Measurements from ENCODE around the gene MARCHF3.
"Not testable (repeated sequence)": the region's sequence is repeated elsewhere in the genome, so short reads cannot be mapped to it uniquely, and the experiment has no call there.

The MARCHF3 gene

DNA sequence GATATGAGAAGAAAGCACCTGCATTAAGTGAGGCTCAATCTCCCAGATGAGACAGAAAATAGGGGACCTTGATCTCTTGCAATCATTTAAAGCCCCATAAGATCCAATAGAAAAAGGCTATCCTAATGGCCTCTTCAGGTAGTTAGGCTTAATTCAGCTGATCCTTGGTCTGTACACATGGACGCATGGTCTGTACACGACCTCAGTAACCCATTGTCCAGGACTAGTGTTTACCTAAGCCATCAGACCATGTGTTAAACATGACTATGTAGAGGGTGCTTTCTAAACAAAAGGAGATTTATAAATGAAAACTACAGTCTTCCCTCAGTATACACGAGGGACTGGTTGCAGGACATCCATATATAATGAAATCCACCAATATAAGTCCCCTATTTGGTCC, 7.5 kb downstream of the MARCHF3 start:
- DNase-seq (ENCODE audit: low read depth): no peak
- TF ChIP-seq, protein P1, sequence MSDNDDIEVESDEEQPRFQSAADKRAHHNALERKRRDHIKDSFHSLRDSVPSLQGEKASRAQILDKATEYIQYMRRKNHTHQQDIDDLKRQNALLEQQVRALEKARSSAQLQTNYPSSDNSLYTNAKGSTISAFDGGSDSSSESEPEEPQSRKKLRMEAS (IDR thresholded peaks at IDR 0.05; ENCODE audit: low read depth, low read length): no peak
- no peak overlapping the region for H3K4me3 ChIP-seq (ENCODE audit: low read depth, low read length)

DNA sequence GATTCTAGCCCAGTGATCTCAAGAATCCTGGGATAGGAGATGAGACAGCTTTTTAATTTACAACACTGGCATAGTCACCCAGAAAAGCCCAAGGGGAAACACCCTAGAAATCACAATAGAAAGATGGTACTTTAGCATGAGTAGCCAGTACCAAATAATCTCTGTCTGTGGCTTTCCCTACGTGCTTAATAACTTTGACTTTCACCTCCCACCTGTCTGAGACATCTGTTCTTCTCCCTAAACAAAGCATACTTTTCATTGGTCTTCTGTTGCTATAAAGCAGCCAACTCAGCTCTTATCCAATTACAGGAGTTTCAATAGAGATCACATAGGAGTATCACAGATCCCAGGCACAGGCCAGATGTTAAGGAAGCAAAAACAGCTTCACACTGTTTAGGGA, 10.4 kb downstream of the MARCHF3 start:
- TF ChIP-seq MYC (IDR thresholded peaks at IDR 0.05; ENCODE audit: low read depth, low read length): no peak
- TF ChIP-seq, protein P1 (IDR thresholded peaks at IDR 0.05; ENCODE audit: low read depth, low read length): no peak
- TF ChIP-seq POLR2A (IDR thresholded peaks at IDR 0.05; ENCODE audit: extremely low read depth, insufficient read length): no peak
- TF ChIP-seq, protein P2, sequence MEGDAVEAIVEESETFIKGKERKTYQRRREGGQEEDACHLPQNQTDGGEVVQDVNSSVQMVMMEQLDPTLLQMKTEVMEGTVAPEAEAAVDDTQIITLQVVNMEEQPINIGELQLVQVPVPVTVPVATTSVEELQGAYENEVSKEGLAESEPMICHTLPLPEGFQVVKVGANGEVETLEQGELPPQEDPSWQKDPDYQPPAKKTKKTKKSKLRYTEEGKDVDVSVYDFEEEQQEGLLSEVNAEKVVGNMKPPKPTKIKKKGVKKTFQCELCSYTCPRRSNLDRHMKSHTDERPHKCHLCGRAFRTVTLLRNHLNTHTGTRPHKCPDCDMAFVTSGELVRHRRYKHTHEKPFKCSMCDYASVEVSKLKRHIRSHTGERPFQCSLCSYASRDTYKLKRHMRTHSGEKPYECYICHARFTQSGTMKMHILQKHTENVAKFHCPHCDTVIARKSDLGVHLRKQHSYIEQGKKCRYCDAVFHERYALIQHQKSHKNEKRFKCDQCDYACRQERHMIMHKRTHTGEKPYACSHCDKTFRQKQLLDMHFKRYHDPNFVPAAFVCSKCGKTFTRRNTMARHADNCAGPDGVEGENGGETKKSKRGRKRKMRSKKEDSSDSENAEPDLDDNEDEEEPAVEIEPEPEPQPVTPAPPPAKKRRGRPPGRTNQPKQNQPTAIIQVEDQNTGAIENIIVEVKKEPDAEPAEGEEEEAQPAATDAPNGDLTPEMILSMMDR (IDR thresholded peaks at IDR 0.05; ENCODE audit: low read depth, low read length): no peak
- no peak overlapping the region for H3K4me3 ChIP-seq (ENCODE audit: low read depth, low read length)
- DNase-seq (ENCODE audit: low read depth): no peak

DNA sequence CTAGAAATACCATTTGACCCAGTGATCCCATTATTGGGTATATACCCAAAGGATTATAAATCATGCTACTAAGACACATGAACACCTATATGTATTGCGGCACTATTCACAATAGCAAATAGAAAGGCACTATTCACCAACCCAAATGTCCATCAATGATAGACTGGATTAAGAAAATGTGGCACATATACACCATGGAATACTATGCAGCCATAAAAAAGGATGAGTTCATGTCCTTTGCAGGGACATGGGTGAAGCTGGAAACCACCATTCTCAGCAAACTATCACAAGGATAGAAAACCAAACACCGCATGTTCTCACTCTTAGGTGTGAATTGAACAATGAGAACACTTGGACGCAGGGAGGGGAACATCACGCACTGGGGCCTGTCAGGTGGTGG, 13.6 kb downstream of the MARCHF3 start:
- H3K4me3 ChIP-seq (ENCODE audit: low read depth, low read length); DNase-seq (ENCODE audit: low read depth): not testable (repeated sequence)

DNA sequence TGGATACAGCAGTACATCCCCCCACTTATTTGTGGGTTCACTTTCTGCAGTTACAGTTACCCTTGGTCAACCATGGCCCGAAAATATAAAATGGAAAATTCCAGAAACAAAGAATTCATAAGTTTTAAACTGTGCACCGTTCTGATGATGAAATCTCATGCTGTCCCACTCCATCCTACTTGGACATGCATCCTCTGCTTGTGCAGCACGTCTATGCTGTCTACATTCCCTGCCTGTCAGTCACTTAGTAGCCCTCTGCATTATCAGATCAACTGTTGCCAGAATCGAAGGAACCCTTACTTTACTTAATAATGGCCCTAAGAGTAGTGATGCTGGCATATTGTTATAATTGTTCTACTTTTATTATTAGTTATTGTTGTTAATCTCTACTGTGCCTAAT, 14.6 kb downstream of the MARCHF3 start:
- DNase-seq (ENCODE audit: low read depth): no peak
- no peak overlapping the region for H3K4me3 ChIP-seq (ENCODE audit: low read depth, low read length)
- no peak for TF ChIP-seq MYC (IDR thresholded peaks at IDR 0.05; ENCODE audit: low read depth, low read length)
- TF ChIP-seq POLR2A (IDR thresholded peaks at IDR 0.05; ENCODE audit: extremely low read depth, insufficient read length): no peak
- TF ChIP-seq, protein P2 (IDR thresholded peaks at IDR 0.05; ENCODE audit: low read depth, low read length): no peak
- TF ChIP-seq, protein P1 (IDR thresholded peaks at IDR 0.05; ENCODE audit: low read depth, low read length): no peak

DNA sequence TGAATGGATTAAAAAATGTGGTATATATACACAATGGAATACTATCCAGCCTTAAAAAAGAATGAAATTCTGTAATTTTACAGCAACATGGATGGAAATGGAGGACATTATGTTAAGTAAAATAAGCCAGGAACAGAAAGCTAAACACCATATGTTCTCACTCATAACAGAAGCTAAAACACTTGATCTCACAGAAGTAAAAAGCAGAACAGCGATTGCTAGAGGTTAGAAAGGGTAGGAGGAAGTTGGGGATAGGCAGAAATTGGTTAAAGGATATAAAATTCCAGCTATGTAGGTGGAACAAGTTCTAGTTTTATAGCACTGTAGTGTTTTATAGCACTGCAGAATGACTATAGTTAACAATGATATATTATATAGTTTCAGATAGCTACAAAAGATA, 15.8 kb downstream of the MARCHF3 start:
- TF ChIP-seq, protein P2 (IDR thresholded peaks at IDR 0.05; ENCODE audit: low read depth, low read length): no peak
- TF ChIP-seq, protein P1 (IDR thresholded peaks at IDR 0.05; ENCODE audit: low read depth, low read length): no peak
- H3K4me3 ChIP-seq (ENCODE audit: low read depth, low read length): no peak overlapping the region
- peak; percentile 44 for DNase-seq (ENCODE audit: low read depth)

DNA sequence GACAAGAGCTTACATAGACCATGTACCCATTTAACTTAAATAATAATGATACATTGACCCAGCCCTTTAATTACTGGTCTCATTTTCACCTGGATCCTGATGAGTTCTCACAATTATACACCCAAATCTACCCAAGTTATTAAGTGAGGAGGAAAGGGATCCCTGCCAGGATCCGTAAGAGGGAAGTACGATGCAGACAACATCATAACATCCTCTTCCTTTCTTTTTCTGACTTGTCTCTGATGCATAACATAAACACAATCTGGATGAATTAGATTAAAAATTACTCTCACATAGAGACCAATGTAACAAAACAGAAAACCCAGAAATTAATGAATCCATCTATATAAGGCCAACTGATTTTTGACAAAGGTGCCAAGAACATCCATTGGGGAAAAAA, 17.0 kb downstream of the MARCHF3 start:
- H3K4me3 ChIP-seq (ENCODE audit: low read depth, low read length): no peak overlapping the region
- no peak for DNase-seq (ENCODE audit: low read depth)

DNA sequence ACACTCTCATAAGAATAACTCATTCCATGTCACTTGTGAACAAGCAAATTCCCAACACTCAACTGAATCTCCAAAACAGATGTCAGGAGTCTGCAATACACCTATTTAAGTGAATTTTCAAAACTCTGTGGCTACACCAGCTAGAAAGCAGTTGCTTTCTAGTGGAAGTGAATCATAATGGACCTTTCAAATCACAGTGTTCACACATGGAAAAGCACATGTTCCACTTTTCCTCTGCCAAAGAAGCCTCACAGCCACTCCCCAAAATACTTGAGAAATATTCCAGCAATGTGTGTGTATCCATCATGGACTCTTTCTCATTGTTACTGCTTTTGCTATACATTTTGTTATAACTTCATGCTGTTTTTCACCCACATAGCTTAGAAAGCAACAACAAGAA, 17.4 kb downstream of the MARCHF3 start:
- DNase-seq (ENCODE audit: low read depth): no peak
- no peak overlapping the region for H3K4me3 ChIP-seq (ENCODE audit: low read depth, low read length)

More for the DNA sequence above, 17.0 kb downstream of the MARCHF3 start:
- no peak for TF ChIP-seq MYC (IDR thresholded peaks at IDR 0.05; ENCODE audit: low read depth, low read length)
- no peak for TF ChIP-seq POLR2A (IDR thresholded peaks at IDR 0.05; ENCODE audit: extremely low read depth, insufficient read length)
- TF ChIP-seq, protein P1 (IDR thresholded peaks at IDR 0.05; ENCODE audit: low read depth, low read length): no peak
- TF ChIP-seq, protein P2 (IDR thresholded peaks at IDR 0.05; ENCODE audit: low read depth, low read length): no peak

More for the DNA sequence above, 17.4 kb downstream of the MARCHF3 start:
- TF ChIP-seq, protein P1 (IDR thresholded peaks at IDR 0.05; ENCODE audit: low read depth, low read length): peak; percentile 54
- TF ChIP-seq, protein P2 (IDR thresholded peaks at IDR 0.05; ENCODE audit: low read depth, low read length): no peak

All from NB4 (cell line).